ENCODE measurements around the gene SMARCB1.
"Not testable (repeated sequence)": the region's sequence is repeated elsewhere in the genome, so short reads cannot be mapped to it uniquely, and the experiment has no call there.

The SMARCB1 gene

GRCh38 chr22:23860187-23860586 lies 73.4 kb downstream of the SMARCB1 start:
- FAIRE-seq; DNase-seq (ENCODE audit: extremely low spot score, insufficient read length, low read depth): not testable (repeated sequence)

DNA sequence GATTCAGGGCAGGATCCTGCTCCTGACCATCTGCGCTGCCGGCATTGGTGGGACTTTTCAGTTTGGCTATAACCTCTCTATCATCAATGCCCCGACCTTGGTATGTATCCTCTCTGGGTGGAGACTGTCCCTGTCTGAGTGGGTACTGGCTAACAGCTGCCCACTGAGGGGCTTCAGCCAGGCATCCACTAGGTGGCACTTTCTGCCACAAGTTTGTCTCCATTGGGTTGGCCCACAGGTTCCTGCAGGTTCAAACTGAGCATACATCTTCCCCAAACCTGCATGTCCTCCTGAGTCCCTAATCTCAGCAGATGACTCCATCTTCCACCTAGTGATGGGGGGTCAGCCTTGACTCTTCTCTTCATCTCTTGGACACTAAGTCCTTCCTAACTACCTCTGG lies 75.3 kb downstream of the SMARCB1 start:
- FAIRE-seq (peak; percentile 77), DNase-seq (ENCODE audit: extremely low spot score, insufficient read length, low read depth) (no peak)

DNA sequence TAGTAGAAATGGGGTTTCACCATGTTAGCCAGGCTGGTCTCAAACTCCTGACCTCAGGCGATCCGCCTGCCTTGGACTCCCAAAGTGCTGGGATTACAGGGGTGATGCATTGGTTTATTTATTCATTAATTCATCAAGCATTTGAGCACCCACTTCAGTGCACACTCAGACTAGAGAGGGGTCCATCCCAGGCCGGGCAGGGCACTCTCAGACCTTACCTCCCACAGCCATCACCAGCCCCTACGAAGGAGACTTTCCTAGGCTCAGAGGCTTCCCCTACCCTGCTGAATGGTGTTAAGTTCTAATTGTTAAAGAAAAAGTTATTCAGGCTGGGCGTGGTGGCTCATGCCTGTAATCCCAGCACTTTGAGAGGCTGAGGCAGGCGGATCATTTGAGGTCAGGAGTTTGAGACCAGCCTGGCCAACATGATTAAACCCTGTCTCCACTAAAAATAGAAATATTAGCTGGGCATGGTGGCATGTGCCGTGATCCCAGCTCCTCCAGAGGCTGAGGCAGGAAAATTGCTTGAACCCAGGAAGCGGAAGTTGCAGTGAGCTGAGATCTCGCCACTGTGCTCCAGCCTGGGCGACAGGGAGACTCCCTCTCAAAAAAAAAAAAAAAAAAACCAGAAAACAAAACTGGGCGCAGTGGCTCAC lies 77.9 kb downstream of the SMARCB1 start:
- DNase-seq (ENCODE audit: extremely low spot score, insufficient read length, low read depth); FAIRE-seq: not testable (repeated sequence)

DNA sequence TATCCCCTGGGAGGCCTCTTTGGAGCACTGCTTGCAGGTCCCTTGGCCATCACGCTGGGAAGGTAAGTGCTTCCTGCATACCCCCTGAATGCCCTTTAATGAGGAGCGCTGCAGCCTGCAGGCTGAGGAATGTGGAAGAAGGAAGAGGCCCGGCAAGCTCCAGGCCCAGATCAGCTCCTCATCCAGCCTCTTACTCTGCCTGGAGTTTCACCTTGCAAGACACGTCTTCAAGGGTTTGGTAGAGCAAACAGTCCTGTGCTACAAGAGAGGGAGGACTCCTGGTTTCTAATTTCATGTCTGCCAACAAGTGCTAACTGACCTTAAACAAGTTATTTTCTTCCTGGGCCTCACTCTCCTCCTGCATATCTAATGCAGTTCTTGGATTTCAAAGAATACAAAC lies 81.8 kb downstream of the SMARCB1 start:
- DNase-seq (ENCODE audit: extremely low spot score, insufficient read length, low read depth) (no peak), FAIRE-seq (no peak)

DNA sequence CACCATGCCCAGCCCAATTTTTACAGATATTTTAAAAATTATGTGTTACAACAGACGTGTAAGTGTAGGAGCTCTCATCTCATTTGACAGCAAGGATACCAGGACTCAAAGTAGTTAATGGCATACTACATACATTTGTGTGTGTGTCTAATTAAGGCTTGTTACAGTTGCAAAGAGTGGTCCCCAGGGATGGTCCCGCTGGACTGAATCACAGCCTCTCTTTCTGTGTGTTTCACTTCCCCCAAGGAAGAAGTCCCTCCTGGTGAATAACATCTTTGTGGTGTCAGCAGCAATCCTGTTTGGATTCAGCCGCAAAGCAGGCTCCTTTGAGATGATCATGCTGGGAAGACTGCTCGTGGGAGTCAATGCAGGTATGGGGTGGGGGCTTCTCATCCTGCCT lies 88.1 kb downstream of the SMARCB1 start:
- FAIRE-seq (no peak), DNase-seq (ENCODE audit: extremely low spot score, insufficient read length, low read depth) (no peak)

GRCh38 chr22:23875801-23876200 lies 89.0 kb downstream of the SMARCB1 start:
- FAIRE-seq (no peak), DNase-seq (ENCODE audit: extremely low spot score, insufficient read length, low read depth) (no peak)

GRCh38 chr22:23877566-23877965 lies 90.8 kb downstream of the SMARCB1 start:
- DNase-seq (ENCODE audit: extremely low spot score, insufficient read length, low read depth) (no peak), FAIRE-seq (no peak)

DNA sequence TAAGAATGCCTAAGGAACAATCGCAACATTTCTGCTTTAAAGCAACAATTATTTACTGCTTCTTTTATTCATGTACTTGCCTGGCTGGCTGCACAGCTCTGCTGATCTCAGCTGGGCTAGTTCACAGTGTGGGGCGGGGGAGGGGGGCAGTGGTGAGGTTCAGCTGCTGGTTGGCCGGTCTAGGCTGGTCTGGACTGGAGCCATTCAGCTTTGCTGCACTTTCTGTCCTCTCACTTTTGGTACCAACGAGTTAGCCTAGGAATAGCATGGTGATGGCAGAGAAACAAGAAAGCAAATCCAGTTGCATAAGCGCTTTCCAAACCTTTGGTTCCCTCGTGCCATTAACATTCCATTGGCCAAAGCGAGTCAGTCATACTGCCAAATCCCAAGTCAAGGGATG lies 91.5 kb downstream of the SMARCB1 start:
- FAIRE-seq (no peak), DNase-seq (ENCODE audit: extremely low spot score, insufficient read length, low read depth) (no peak)

DNA sequence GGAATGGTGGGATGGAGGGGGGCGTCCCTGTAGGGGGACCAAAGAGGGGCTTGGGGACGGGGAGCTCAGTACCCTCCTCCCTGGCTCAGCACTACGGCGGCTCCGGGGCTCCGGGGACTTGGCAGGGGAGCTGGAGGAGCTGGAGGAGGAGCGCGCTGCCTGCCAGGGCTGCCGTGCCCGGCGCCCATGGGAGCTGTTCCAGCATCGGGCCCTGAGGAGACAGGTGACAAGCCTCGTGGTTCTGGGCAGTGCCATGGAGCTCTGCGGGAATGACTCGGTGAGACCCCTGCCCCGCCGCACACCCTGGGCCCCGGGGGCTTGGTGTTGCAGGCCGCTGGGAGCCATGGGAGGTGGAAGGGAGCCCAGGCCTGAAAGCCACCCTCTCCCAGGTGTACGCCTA lies 95.6 kb downstream of the SMARCB1 start:
- no peak for FAIRE-seq
- no peak for DNase-seq (ENCODE audit: extremely low spot score, insufficient read length, low read depth)

- DNase-seq (ENCODE audit: extremely low spot score, insufficient read length, low read depth) (no peak), FAIRE-seq (no peak)
Observed at GRCh38 chr22:23883658-23884057, 96.9 kb downstream of the SMARCB1 start.

- FAIRE-seq (no peak), DNase-seq (ENCODE audit: extremely low spot score, insufficient read length, low read depth) (no peak)
Observed at GRCh38 chr22:23884140-23884539, 97.4 kb downstream of the SMARCB1 start.

All from GM18507 (cell line).